IMR-90 (cell line): Measurements from ENCODE around the gene UGGT1. TPM values are rescaled to one million over a fixed set of nuclear protein-coding genes. Genes with fewer than 3 reads are reported as not detected.

Source experiments
- ATAC-seq: fragments of 200-7000 bp; cut with Tn5 transposase; 2 replicates; pipeline ENCODE4 v1.9.1; 2020; ENCODE audit warnings: low read depth, mild to moderate bottlenecking, moderate library complexity
- BruUV-seq: library from RNA; stranded (reverse); fragments of 400-500 nt; replicated peaks from 2 replicates; lab custom pipeline; 2021; lab: Mats Ljungman, UMichigan
- CTCF ChIA-PET: fragments of 300-600 bp; formaldehyde crosslinking; extraction: SDS; loops from one replicate; lab custom pipeline; 2021; ENCODE audit warnings: antibody characterized with exemption; lab: Yijun Ruan, JAX
- POLR2A ChIA-PET: fragments of 300-600 bp; sonication (Branson Sonifier 250); formaldehyde crosslinking; loops from one replicate; lab custom pipeline; 2022; ENCODE audit warnings: antibody characterized with exemption; ENCODE audit not compliant: unreplicated experiment; lab: Charles Lee
- DNase-seq: peaks from one replicate; pipeline ENCODE4 v3.0.0; 2013
- H2AFZ ChIP-seq: replicated peaks from 2 replicates; pipeline ENCODE3; 2013; ENCODE audit warnings: low read length, mild to moderate bottlenecking; ENCODE audit not compliant: poor library complexity
- H2AK5ac ChIP-seq: 2 replicates; pipeline ENCODE4 v1.6.1; 2013; ENCODE audit warnings: low read depth, low read length, inconsistent platforms
- H2AK9ac ChIP-seq: replicated peaks from 2 replicates; pipeline ENCODE3; 2013; ENCODE audit warnings: mild to moderate bottlenecking, low read depth, low read length, moderate library complexity; ENCODE audit not compliant: poor library complexity
- H2BK120ac ChIP-seq: 2 replicates; pipeline ENCODE4 v1.6.1; 2013; ENCODE audit warnings: low read depth, low read length, inconsistent platforms
- H2BK15ac ChIP-seq: 3 replicates; pipeline ENCODE4 v1.6.1; 2013; ENCODE audit warnings: low read depth, low read length, inconsistent platforms
- H2BK20ac ChIP-seq: 2 replicates; pipeline ENCODE4 v1.6.1; 2013; ENCODE audit warnings: low read depth, mild to moderate bottlenecking, inconsistent platforms, low read length, moderate library complexity
- H2BK5ac ChIP-seq: 2 replicates; pipeline ENCODE4 v1.6.1; 2013; ENCODE audit warnings: mild to moderate bottlenecking, low read depth, low read length, inconsistent platforms; ENCODE audit not compliant: poor library complexity, severe bottlenecking
- H3K14ac ChIP-seq: replicated peaks from 2 replicates; pipeline ENCODE4 v1.6.1; 2013; ENCODE audit warnings: low read depth, low read length, inconsistent platforms
- H3K18ac ChIP-seq: 2 replicates; pipeline ENCODE4 v1.6.1; 2013; ENCODE audit warnings: low read depth, low read length, control low read depth
- H3K23ac ChIP-seq: 2 replicates; pipeline ENCODE4 v1.6.1; 2013; ENCODE audit warnings: low read depth, low read length, inconsistent platforms
- H3K27ac ChIP-seq: 2 replicates; pipeline ENCODE4 v1.5.1; 2013; ENCODE audit warnings: mild to moderate bottlenecking, control low read depth, low read length; ENCODE audit not compliant: insufficient read depth
- H3K27me3 ChIP-seq: 2 replicates; pipeline ENCODE4 v1.6.1; 2013; ENCODE audit warnings: low read length; ENCODE audit not compliant: control insufficient read depth, insufficient read depth
- H3K36me3 ChIP-seq: 2 replicates; pipeline ENCODE4 v1.6.1; 2013; ENCODE audit warnings: low read length, mixed read lengths; ENCODE audit not compliant: control insufficient read depth, insufficient read depth
- H3K4ac ChIP-seq: 2 replicates; pipeline ENCODE4 v1.6.1; 2013; ENCODE audit warnings: low read depth, low read length, inconsistent platforms
- H3K4me1 ChIP-seq: 2 replicates; pipeline ENCODE4 v1.6.1; 2013; ENCODE audit warnings: low read length, mixed read lengths; ENCODE audit not compliant: control insufficient read depth, insufficient read depth
- H3K4me2 ChIP-seq: 2 replicates; pipeline ENCODE4 v1.6.1; 2013; ENCODE audit warnings: low read depth, mild to moderate bottlenecking, control low read depth, low read length, moderate library complexity
- H3K4me3 ChIP-seq: 2 replicates; pipeline ENCODE4 v1.5.1; 2013; ENCODE audit warnings: low read depth, mild to moderate bottlenecking, control low read depth, low read length, moderate library complexity; ENCODE audit not compliant: insufficient read depth
- H3K56ac ChIP-seq: 2 replicates; pipeline ENCODE4 v1.6.1; 2013; ENCODE audit warnings: low read length, inconsistent platforms; ENCODE audit not compliant: insufficient read depth; ENCODE audit errors: extremely low read depth
- H3K79me1 ChIP-seq, 2 experiments: 2 replicates each; pipeline ENCODE4 v1.6.1; 2013; ENCODE audit warnings: low read length in 2 of 2, inconsistent platforms in 1 of 2, low read depth in 1 of 2
- H3K9ac ChIP-seq: 2 replicates; pipeline ENCODE4 v1.6.1; 2013; ENCODE audit warnings: low read depth, low read length, control low read depth
- H3K9me1 ChIP-seq: 2 replicates; pipeline ENCODE4 v1.6.1; 2013; ENCODE audit warnings: low read length, inconsistent platforms; ENCODE audit not compliant: insufficient read depth
- H3K9me3 ChIP-seq: 2 replicates; pipeline ENCODE4 v1.6.1; 2013; ENCODE audit warnings: low read length; ENCODE audit not compliant: control insufficient read depth, insufficient read depth
- H4K20me1 ChIP-seq: 2 replicates; pipeline ENCODE4 v1.6.1; 2013; ENCODE audit warnings: low read length, inconsistent platforms; ENCODE audit not compliant: insufficient read depth
- H4K5ac ChIP-seq: 2 replicates; pipeline ENCODE4 v1.6.1; 2013; ENCODE audit warnings: mild to moderate bottlenecking, low read depth, low read length, control low read depth
- H4K8ac ChIP-seq, 2 experiments: 2 replicates each; pipeline ENCODE4 v1.6.1; 2013; ENCODE audit warnings: low read depth in 2 of 2, low read length in 2 of 2, control low read depth in 1 of 2, inconsistent platforms in 1 of 2
- H4K91ac ChIP-seq: 2 replicates; pipeline ENCODE4 v1.6.1; 2013; ENCODE audit warnings: low read depth, low read length, inconsistent platforms; ENCODE audit not compliant: insufficient read depth
- BHLHE40 ChIP-seq: fragments of 150-350 bp; IDR thresholded peaks from 2 replicates; pipeline ENCODE4 v1.6.1; 2016; ENCODE audit warnings: mild to moderate bottlenecking, low read depth, low read length
- CHD1 ChIP-seq: IDR thresholded peaks from 2 replicates; pipeline ENCODE4 v1.6.1; 2012; ENCODE audit warnings: low read depth, low read length, improper control_type of control experiment
- POLR2A ChIP-seq: IDR thresholded peaks from 2 replicates; pipeline ENCODE4 v1.6.1; 2012; ENCODE audit warnings: mild to moderate bottlenecking, low read depth, low read length
- RAD21 ChIP-seq: IDR thresholded peaks from 2 replicates; pipeline ENCODE4 v1.6.1; 2012; ENCODE audit warnings: low read length, improper control_type of control experiment
- RCOR1 ChIP-seq: IDR thresholded peaks from 2 replicates; pipeline ENCODE4 v1.6.1; 2012; ENCODE audit warnings: mild to moderate bottlenecking, low read length, improper control_type of control experiment; ENCODE audit not compliant: insufficient replicate concordance
- RFX5 ChIP-seq: IDR thresholded peaks from 2 replicates; pipeline ENCODE4 v1.8.0; 2012; ENCODE audit warnings: low read depth, mild to moderate bottlenecking, low read length, moderate library complexity
- SMC3 ChIP-seq: fragments of 150-350 bp; IDR thresholded peaks from 2 replicates; pipeline ENCODE4 v1.6.1; 2016; ENCODE audit warnings: low read depth, mild to moderate bottlenecking, antibody characterized with exemption, low read length, moderate library complexity
- WGBS, 2 experiments: methylation state at CpG; one replicate each; pipeline versions ENCODE4 v1.1.5 to v1.1.7; 2013; ENCODE audit warnings: missing lambda C conversion rate in 2 of 2; ENCODE audit not compliant: insufficient read length in 1 of 2; ENCODE audit errors: extremely low coverage in 2 of 2; 5-methylcytosine and 5-hydroxymethylcytosine counted together
- dilution Hi-C: fragments of 300-500 bp; cut with HindIII; formaldehyde crosslinking; loops from one replicate; pipeline ENCODE4 v1.14.3; 2018; ENCODE audit warnings: low sequenced_read_pairs; ENCODE audit not compliant: unreplicated experiment
- in situ Hi-C: fragments of 300-500 bp; cut with MboI; formaldehyde crosslinking; loops from 3 replicates; pipeline ENCODE4 v1.14.3; 2019; ENCODE audit warnings: low sequenced_read_pairs, inconsistent platforms, mixed read lengths
- intact Hi-C: fragments of 100-400 bp; cut with micrococcal nuclease; formaldehyde crosslinking; loops from 2 replicates; pipeline ENCODE4 v1.10.0; 2022
- polyA plus RNA-seq, 3 experiments: library from polyadenylated mRNA; depleted of rRNA; stranded (reverse); fragments of >200 nt; gene quantifications; 2 replicates each; pipeline ENCODE4 v1.2.3, GENCODE V29; 2012; ENCODE audit warnings: low replicate concordance in 1 of 3
- total RNA-seq: library from RNA; depleted of rRNA; stranded (reverse); fragments of >200 nt; gene quantifications from 2 replicates; pipeline ENCODE4 v1.2.3, GENCODE V29; 2012
- TF ChIP-seq, protein P1 (sequence below): fragments of 150-350 bp; IDR thresholded peaks from 2 replicates; pipeline ENCODE4 v1.6.1; 2016; ENCODE audit warnings: low read depth, mild to moderate bottlenecking, low read length, moderate library complexity, borderline replicate concordance
- TF ChIP-seq, protein P2 (sequence below): conservative IDR thresholded peaks from 2 replicates; pipeline ENCODE4 v1.5.1; 2012; ENCODE audit warnings: mild to moderate bottlenecking, low read depth, low read length, improper control_type of control experiment

The UGGT1 gene
- total and polyA plus RNA-seq, 2 of the 4 experiments (the other 2 are of a cell fraction) = 26.1 to 71.3 TPM

- no peak for DNase-seq
- Histone ChIP-seq H3K23ac (no peak overlapping the region), H3K4ac (no peak overlapping the region), H3K9me3 (no peaks in the 10 kb centered on the region), H4K91ac (peak overlapping the region; percentile 54; the same call in 1 of the 2 replicates), H3K4me2 (peak overlapping the region; percentile 53; the same call in 1 of the 2 replicates), H3K14ac (no peak overlapping the region), H3K9me1 (peaks cover 12% of the 10 kb centered on the region), H3K9ac (no peak overlapping the region), H2AFZ (peak overlapping the region; percentile 97), H2AK9ac (no peak overlapping the region), H2AK5ac (peak overlapping the region; percentile 66; the same call in 1 of the 2 replicates), H2BK5ac (no peak overlapping the region), H3K4me1 (peaks cover 15% of the 10 kb centered on the region), H3K27me3 (no peaks in the 10 kb centered on the region; the same call in 1 of the 2 replicates), H3K56ac (no peak overlapping the region), H2BK120ac (peak overlapping the region; percentile 68; the same call in 1 of the 2 replicates), H3K36me3 (no peaks in the 10 kb centered on the region), H3K27ac (no peak overlapping the region), H3K79me1 (no peaks in the 10 kb centered on the region), H3K18ac (no peak overlapping the region), H3K4me3 (no peak overlapping the region), H2BK15ac (no peak overlapping the region; the same call in 2 of the 3 replicates), H4K8ac (no peak overlapping the region), H4K20me1 (peaks cover 3% of the 10 kb centered on the region), H4K5ac (no peak overlapping the region), H2BK20ac (no peak overlapping the region)
- dilution Hi-C loops = no loop called here
- no peak for ATAC-seq
- TF ChIP-seq RCOR1 (no peak), SMC3 (no peak), CHD1 (no peak), RFX5 (no peak), POLR2A (no peak), RAD21 (no peak), BHLHE40 (no peak)
- TF ChIP-seq, protein P1, sequence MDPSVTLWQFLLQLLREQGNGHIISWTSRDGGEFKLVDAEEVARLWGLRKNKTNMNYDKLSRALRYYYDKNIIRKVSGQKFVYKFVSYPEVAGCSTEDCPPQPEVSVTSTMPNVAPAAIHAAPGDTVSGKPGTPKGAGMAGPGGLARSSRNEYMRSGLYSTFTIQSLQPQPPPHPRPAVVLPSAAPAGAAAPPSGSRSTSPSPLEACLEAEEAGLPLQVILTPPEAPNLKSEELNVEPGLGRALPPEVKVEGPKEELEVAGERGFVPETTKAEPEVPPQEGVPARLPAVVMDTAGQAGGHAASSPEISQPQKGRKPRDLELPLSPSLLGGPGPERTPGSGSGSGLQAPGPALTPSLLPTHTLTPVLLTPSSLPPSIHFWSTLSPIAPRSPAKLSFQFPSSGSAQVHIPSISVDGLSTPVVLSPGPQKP = no peak
- TF ChIP-seq, protein P2, sequence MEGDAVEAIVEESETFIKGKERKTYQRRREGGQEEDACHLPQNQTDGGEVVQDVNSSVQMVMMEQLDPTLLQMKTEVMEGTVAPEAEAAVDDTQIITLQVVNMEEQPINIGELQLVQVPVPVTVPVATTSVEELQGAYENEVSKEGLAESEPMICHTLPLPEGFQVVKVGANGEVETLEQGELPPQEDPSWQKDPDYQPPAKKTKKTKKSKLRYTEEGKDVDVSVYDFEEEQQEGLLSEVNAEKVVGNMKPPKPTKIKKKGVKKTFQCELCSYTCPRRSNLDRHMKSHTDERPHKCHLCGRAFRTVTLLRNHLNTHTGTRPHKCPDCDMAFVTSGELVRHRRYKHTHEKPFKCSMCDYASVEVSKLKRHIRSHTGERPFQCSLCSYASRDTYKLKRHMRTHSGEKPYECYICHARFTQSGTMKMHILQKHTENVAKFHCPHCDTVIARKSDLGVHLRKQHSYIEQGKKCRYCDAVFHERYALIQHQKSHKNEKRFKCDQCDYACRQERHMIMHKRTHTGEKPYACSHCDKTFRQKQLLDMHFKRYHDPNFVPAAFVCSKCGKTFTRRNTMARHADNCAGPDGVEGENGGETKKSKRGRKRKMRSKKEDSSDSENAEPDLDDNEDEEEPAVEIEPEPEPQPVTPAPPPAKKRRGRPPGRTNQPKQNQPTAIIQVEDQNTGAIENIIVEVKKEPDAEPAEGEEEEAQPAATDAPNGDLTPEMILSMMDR = no peak
- ChIA-PET POLR2A (no interaction called here), CTCF (interaction anchor here (0.6 to 1.3 kb wide), 4 partner anchors 47 to 1582 kb away, joined by 3 to 5 read pairs (median 3); no protein-coding TSS in a partner anchor)
- WGBS, 2 experiments = no CpG with 5 or more reads among the region's 11 CpGs
- BruUV-seq = no TSS peak
- in situ Hi-C loops = no loop called here
- intact Hi-C loops = loop anchor here (1.0 to 5.0 kb wide), 3 partner anchors 50 to 172 kb away; no protein-coding TSS in a partner anchor
Observed at GRCh38 chr2:128233790-128234395, 142.9 kb downstream of the UGGT1 start.
